Right lobe of liver (tissue), 6 donors: ENCODE results near the gene PDZD4. TPM values are rescaled to one million over a fixed set of nuclear protein-coding genes. Genes with fewer than 3 reads are reported as not detected.
A peak's percentile ranks its signal among the peaks of the same experiment; 100 is the strongest.

ENCODE experiments used
- ATAC-seq, 4 donors: fragments of 200-7000 bp; cut with Tn5 transposase; one replicate each; pipeline ENCODE4 v1.9.1; 2020; ENCODE audit warnings: mild to moderate bottlenecking in 4 of 4, moderate library complexity in 4 of 4
- DNase-seq, 3 donors: peaks; one replicate each; pipeline ENCODE4 v3.0.0-alpha.2; 2020
- H3K27ac ChIP-seq, 3 donors: fragments of 200-600 bp; one replicate each; pipeline ENCODE4 v1.8.0; 2022
- H3K27me3 ChIP-seq, 2 donors: fragments of 200-600 bp; one replicate each; pipeline ENCODE4 v1.8.0; 2022
- H3K36me3 ChIP-seq, 4 donors: fragments of 200-600 bp; sonication (generic) in 1 of 4; one replicate each; pipeline versions ENCODE4 v1.5.1 to v1.8.0; 2017 to 2022; ENCODE audit warnings: control low read depth in 1 of 4
- H3K4me1 ChIP-seq, 4 donors: fragments of 200-600 bp; sonication (generic) in 1 of 4; one replicate each; pipeline versions ENCODE4 v1.5.1 to v1.8.0; 2017 to 2022; ENCODE audit warnings: control low read depth in 1 of 4
- H3K4me3 ChIP-seq, 3 donors: fragments of 200-600 bp; one replicate each; pipeline ENCODE4 v1.8.0; 2022
- H3K9me3 ChIP-seq, 4 donors: fragments of 200-600 bp; sonication (generic) in 1 of 4; one replicate each; pipeline versions ENCODE4 v1.5.1 to v1.8.0; 2017 to 2022; ENCODE audit warnings: control low read depth in 1 of 4
- POLR2A ChIP-seq: fragments of 450-650 bp; IDR thresholded peaks from one replicate; pipeline ENCODE4 v1.6.1; 2017; ENCODE audit warnings: antibody characterized with exemption, mild to moderate bottlenecking
- WGBS: methylation state at CpG from one replicate; pipeline ENCODE4 v1.1.6; 2018; ENCODE audit warnings: low coverage, low lambda C conversion rate; ENCODE audit not compliant: insufficient coverage; ENCODE audit errors: missing lambda C conversion rate; 5-methylcytosine and 5-hydroxymethylcytosine counted together
- intact Hi-C, 2 donors: fragments of 100-400 bp; cut with DNase I; formaldehyde crosslinking; loops; one replicate each; pipeline versions ENCODE4 v1.11.2 to v1.14.1; 2022
- total RNA-seq, 6 experiments: library from RNA; depleted of rRNA in 2 of 6; stranded (reverse); fragments of >200 nt in 2 of 6; fragmentation: NEBNext Ultra II Directional in 3 of 6; extraction: Animal tissue kit (Norgen Biotek cat#: 25700) in 3 of 6; gene quantifications; one replicate each; pipeline versions ENCODE4 v1.1.0 to v1.2.4, GENCODE V29; 2016 to 2023
- TF ChIP-seq, protein P1 (sequence below), 4 donors: fragments of 200-600 bp in 3 of 4; fragments of 450-650 bp in 1 of 4; IDR thresholded peaks; one replicate each; pipeline versions ENCODE4 v1.5.1 to v1.8.0; 2016 to 2022; ENCODE audit warnings: antibody characterized with exemption in 4 of 4, mild to moderate bottlenecking in 2 of 4
- donor health status: DM: no; HTN: yes; CAD: no.
- donor health status: DM: no; HTN: no; CAD: no.
- donor health status: DM: no; HTN: no; CAD: no.
- donor health status: DM: no; HTN: yes; CAD: no.
- donor health status: DM: no; HTN: yes; CAD: no.

PDZD4 gene
- total RNA-seq, 6 experiments from 2014 or later = 0.61 to 2.3 (median 1.5) TPM

DNA sequence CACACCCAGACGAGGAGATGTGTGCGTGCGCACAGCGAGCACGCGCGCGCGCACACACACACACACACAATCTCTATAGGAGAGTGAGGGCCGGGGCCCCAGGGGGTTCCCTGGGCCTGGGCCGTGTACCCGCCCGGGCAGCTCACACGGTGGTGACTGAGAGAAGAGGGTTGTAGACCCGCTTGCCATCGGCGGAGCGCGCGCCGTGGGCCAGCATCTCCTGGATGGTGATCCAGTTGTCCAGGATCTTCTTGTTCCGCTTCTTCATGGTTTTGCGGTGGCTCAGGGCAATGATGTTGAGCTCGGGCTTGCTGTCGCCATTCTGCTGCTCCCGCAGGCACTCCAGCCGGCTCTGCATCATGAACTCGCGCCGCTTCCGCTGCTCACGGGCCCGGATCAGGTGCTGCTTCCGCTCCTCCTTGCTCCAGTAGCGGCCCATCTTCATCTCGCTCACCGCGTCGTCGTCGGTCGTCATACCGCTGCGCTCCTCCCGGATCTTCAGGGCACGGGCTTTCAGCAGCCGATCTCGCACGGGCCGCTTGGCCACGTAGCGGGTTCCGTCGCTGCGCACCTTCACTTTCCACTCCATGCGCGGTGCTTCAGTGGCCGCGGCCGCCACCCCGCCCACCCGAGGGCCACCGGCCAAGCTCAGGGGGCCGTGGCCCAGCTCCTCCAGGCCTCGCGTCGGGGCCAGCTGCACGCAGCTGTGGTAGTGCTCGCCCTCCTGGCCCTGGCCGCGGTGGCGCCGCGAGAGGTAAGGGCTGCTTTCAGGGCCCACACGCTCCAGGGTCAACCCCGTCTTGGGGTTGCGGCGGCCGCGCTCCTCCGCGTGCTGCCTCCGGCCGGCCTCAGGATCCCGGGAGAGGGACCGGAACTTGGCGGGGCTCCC lies 26.9 kb downstream of the PDZD4 start:
- no peaks in the 10 kb centered on the region for H3K27me3 ChIP-seq
- no peak for TF ChIP-seq POLR2A
- H3K9me3 ChIP-seq = no peaks in the 10 kb centered on the region
- H3K4me3 ChIP-seq = no peak overlapping the region
- no peaks in the 10 kb centered on the region for H3K4me1 ChIP-seq
- intact Hi-C loops = no loop called here
- ATAC-seq (no peak), DNase-seq (no peak)
- no peak overlapping the region for H3K27ac ChIP-seq
- WGBS = 96% methylated on average over 22 of the region's 87 CpGs
- H3K36me3 ChIP-seq = no peaks in the 10 kb centered on the region

DNA sequence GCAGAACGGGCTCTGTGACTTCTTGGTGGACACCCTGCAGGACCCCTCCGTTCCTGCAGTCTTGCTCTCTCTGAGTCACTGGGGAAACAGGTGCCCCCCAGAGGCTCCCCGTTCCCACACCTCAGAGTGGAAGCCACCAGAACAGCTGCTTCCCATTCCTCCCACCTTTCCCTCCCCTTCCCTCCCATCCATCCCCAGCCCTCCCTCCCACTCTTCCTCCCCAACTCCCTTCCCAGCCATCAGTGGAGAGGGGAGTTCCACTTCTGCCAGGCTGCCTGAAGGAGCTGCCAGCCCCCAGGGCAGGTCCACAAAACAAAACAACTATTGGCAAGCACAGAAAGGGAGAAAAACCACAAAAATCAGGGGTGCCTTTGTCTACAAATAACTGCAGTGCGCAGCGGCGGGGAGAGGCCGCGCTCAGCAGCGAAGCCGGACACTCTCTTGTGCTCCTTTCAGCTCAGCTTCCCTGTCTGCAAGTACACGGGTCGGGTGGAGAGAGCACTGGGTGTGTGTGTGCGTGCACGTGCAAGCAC lies 27.8 kb downstream of the PDZD4 start:
- Histone ChIP-seq H3K9me3 (no peaks in the 10 kb centered on the region), H3K4me3 (no peak overlapping the region), H3K27me3 (no peaks in the 10 kb centered on the region), H3K27ac (no peak overlapping the region), H3K36me3 (no peaks in the 10 kb centered on the region), H3K4me1 (no peaks in the 10 kb centered on the region)
- 79% methylated on average over 4 of the region's 14 CpGs for WGBS
- no peak for DNase-seq
- TF ChIP-seq, protein P1, sequence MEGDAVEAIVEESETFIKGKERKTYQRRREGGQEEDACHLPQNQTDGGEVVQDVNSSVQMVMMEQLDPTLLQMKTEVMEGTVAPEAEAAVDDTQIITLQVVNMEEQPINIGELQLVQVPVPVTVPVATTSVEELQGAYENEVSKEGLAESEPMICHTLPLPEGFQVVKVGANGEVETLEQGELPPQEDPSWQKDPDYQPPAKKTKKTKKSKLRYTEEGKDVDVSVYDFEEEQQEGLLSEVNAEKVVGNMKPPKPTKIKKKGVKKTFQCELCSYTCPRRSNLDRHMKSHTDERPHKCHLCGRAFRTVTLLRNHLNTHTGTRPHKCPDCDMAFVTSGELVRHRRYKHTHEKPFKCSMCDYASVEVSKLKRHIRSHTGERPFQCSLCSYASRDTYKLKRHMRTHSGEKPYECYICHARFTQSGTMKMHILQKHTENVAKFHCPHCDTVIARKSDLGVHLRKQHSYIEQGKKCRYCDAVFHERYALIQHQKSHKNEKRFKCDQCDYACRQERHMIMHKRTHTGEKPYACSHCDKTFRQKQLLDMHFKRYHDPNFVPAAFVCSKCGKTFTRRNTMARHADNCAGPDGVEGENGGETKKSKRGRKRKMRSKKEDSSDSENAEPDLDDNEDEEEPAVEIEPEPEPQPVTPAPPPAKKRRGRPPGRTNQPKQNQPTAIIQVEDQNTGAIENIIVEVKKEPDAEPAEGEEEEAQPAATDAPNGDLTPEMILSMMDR (IDR thresholded peaks at IDR 0.05) = no peak
- TF ChIP-seq POLR2A = no peak
- ATAC-seq = no peak
- intact Hi-C loops = no loop called here

DNA sequence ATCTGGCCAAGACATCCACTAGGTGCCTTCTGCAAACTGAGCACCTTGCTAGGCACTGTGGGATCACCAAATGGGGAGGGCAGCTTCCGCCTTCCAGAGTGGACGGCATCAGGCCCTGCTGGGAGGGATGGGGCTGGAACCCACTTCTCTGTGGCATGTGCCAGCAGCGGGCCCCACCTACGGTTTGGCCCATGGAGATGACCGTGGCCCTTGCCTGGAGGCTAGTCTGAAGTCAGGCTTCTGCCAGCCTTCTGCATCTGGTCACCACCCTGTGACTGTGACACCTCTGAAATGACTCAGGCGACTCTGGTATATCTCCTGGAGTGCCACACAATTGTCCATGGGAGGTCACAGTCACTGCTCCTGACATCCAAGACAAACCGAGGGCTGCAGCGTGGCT lies 28.7 kb downstream of the PDZD4 start:
- TF ChIP-seq POLR2A = no peak
- TF ChIP-seq, protein P1 (IDR thresholded peaks at IDR 0.05) = no peak
- no peak for DNase-seq
- Histone ChIP-seq H3K36me3 (no peaks in the 10 kb centered on the region), H3K27ac (no peak overlapping the region), H3K27me3 (no peaks in the 10 kb centered on the region), H3K4me1 (no peaks in the 10 kb centered on the region), H3K4me3 (no peak overlapping the region), H3K9me3 (no peaks in the 10 kb centered on the region)
- intact Hi-C loops = no loop called here
- WGBS = no CpG with 5 or more reads among the region's 8 CpGs
- no peak for ATAC-seq

DNA sequence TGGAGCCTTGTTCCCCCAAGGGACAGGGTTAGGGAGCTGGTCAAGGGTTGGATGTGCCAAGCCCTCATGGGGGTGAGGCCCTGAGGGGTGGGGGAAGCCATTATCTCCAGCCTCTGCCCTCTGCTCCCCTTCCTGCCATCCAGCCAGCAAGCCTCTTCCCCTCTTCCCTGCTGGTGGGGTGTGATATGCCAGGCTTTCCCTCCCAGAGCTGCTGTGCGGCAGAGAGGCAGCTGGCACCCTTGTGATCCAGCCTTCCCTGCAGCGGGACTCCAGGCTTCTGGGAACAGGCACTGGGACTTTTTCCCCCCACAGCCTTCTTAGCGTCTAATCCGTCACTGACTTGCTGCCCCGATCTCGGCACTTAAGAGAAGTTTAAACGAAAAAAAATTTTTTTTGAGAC lies 29.6 kb downstream of the PDZD4 start:
- ATAC-seq = peak in 1 of 4 donors; percentile 12
- H3K36me3 ChIP-seq = no peaks in the 10 kb centered on the region

More for the DNA sequence above, 29.6 kb downstream of the PDZD4 start:
- DNase-seq = no peak
- TF ChIP-seq, protein P1 (IDR thresholded peaks at IDR 0.05) = no peak
- TF ChIP-seq POLR2A = no peak
- Histone ChIP-seq H3K4me1 (no peaks in the 10 kb centered on the region), H3K27me3 (no peaks in the 10 kb centered on the region), H3K27ac (no peak overlapping the region), H3K9me3 (no peaks in the 10 kb centered on the region), H3K4me3 (no peak overlapping the region)
- intact Hi-C loops = no loop called here
- WGBS = no CpG with 5 or more reads among the region's 7 CpGs
